NCI-H526 (cell line): Measurements from ENCODE around the gene PASD1.
"Not testable (repeated sequence)": the region's sequence is repeated elsewhere in the genome, so short reads cannot be mapped to it uniquely, and the experiment has no call there.

Experiments
- DNase-seq, 2 experiments: peaks; one replicate each; lab custom pipeline; 2025; lab: John Stamatoyannopoulos, UW

The PASD1 gene

GRCh38 chrX:151563449-151563848 is at the start of gene PASD1:
Gene PASD1, plus strand, starts transcription at chrX:151563675. Its CDS starts 37,879 bp downstream, at chrX:151601554.
- DNase-seq, result no peak

- DNase-seq, result no peak
Measured at GRCh38 chrX:151515237-151515636, 48.2 kb upstream of the PASD1 start.

- DNase-seq, result no peak
Measured at GRCh38 chrX:151516538-151517187, 46.8 kb upstream of the PASD1 start.

- no peak for DNase-seq
Measured at GRCh38 chrX:151517421-151517820, 46.1 kb upstream of the PASD1 start.

GRCh38 chrX:151523351-151523750 is 40.1 kb upstream of the PASD1 start:
- DNase-seq, result no peak

- no peak for DNase-seq
Measured at GRCh38 chrX:151536571-151536970, 26.9 kb upstream of the PASD1 start.

- no peak for DNase-seq
Measured at GRCh38 chrX:151537572-151537971, 25.9 kb upstream of the PASD1 start.

GRCh38 chrX:151538190-151539122 is 25.0 kb upstream of the PASD1 start:
- no peak for DNase-seq

GRCh38 chrX:151543706-151544105 is 19.8 kb upstream of the PASD1 start:
- DNase-seq, result no peak

- not testable (repeated sequence) for DNase-seq
Measured at GRCh38 chrX:151546226-151546625, 17.2 kb upstream of the PASD1 start.

- DNase-seq, result not testable (repeated sequence)
Measured at GRCh38 chrX:151551176-151551575, 12.3 kb upstream of the PASD1 start.

GRCh38 chrX:151552743-151553142 is 10.7 kb upstream of the PASD1 start:
- DNase-seq, result no peak

- not testable (repeated sequence) for DNase-seq
Measured at GRCh38 chrX:151555301-151555700, 8.2 kb upstream of the PASD1 start.

GRCh38 chrX:151562485-151562884 is 990 bp upstream of the PASD1 start:
- DNase-seq, result not testable (repeated sequence)

- not testable (repeated sequence) for DNase-seq
Measured at GRCh38 chrX:151563003-151563402, 472 bp upstream of the PASD1 start.

- DNase-seq, result no peak
Measured at GRCh38 chrX:151564035-151564434, 560 bp downstream of the PASD1 start.

- not testable (repeated sequence) for DNase-seq
Measured at GRCh38 chrX:151566872-151567271, 3.4 kb downstream of the PASD1 start.

- no peak for DNase-seq
Measured at GRCh38 chrX:151570561-151570960, 7.1 kb downstream of the PASD1 start.

GRCh38 chrX:151593384-151593783 is 29.9 kb downstream of the PASD1 start:
- not testable (repeated sequence) for DNase-seq

GRCh38 chrX:151596282-151596681 is 32.8 kb downstream of the PASD1 start:
- DNase-seq, result no peak

GRCh38 chrX:151604931-151605330 is 41.5 kb downstream of the PASD1 start:
- no peak for DNase-seq

- DNase-seq, result no peak
Measured at GRCh38 chrX:151609222-151609621, 45.7 kb downstream of the PASD1 start.

GRCh38 chrX:151621422-151621821 is 57.9 kb downstream of the PASD1 start:
- DNase-seq, result no peak
